HUES64 (cell line): ENCODE results near the gene TTC33.
"Not testable (repeated sequence)": the region's sequence is repeated elsewhere in the genome, so short reads cannot be mapped to it uniquely, and the experiment has no call there.

Source experiments
- H3K27ac ChIP-seq: 2 replicates; pipeline ENCODE4 v1.7.0; 2013; ENCODE audit warnings: low read depth, low read length, inconsistent platforms
- H3K27me3 ChIP-seq: 2 replicates; pipeline ENCODE4 v1.6.1; 2013; ENCODE audit warnings: mild to moderate bottlenecking, low read length; ENCODE audit not compliant: insufficient read depth
- H3K36me3 ChIP-seq: 2 replicates; pipeline ENCODE4 v1.6.1; 2013; ENCODE audit warnings: mild to moderate bottlenecking, low read length; ENCODE audit not compliant: insufficient read depth
- H3K4me1 ChIP-seq: 2 replicates; pipeline ENCODE4 v1.6.1; 2013; ENCODE audit warnings: mild to moderate bottlenecking, low read length, moderate library complexity; ENCODE audit not compliant: insufficient read depth
- H3K4me3 ChIP-seq: 2 replicates; pipeline ENCODE4 v1.5.1; 2013; ENCODE audit warnings: mild to moderate bottlenecking, low read length, moderate library complexity
- H3K9ac ChIP-seq: 2 replicates; pipeline ENCODE4 v1.6.1; 2013; ENCODE audit warnings: mild to moderate bottlenecking, low read depth, low read length
- H3K9me3 ChIP-seq: 2 replicates; pipeline ENCODE4 v1.6.1; 2013; ENCODE audit warnings: low read depth, low read length; ENCODE audit not compliant: insufficient read depth
- whole genome bisulfite sequencing: fragments of 150-250, 120-280 bp; methylation state at CpG from one replicate; pipeline ENCODE4 v1.1.7; 2013; ENCODE audit warnings: missing lambda C conversion rate; 5-methylcytosine and 5-hydroxymethylcytosine counted together

TTC33 gene

DNA sequence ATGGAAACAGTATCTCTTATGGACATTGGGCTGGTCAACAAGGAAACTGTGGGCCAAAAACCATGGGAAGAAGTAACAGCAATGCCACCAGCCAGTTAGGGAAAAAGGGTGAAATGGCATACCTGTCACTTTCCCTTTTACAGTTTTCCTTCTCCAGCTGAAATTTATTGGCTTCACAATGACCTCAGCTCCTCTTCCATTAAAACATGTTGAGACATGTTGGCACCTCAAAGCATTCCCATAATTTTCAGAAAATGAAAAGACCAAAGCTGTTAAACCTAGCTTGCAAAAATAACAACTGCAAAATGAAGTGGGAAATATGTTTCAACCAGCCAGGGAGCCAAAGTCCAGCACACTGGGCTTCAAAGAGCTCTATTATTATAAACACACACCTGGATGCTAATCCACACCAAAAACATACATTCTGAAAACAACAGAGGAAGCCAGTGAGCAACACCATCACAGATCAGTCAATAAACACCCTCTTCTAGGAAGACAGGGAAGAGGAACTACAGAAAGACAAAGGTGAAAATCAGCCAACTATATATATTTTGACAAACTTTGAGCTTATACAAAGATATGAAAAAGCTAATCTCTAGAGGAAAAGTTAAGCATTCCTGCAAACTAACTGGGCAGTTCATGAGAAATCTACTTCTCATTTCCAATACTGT lies 154.4 kb downstream of the TTC33 start:
- Histone ChIP-seq H3K9me3 (no peaks in the 10 kb centered on the region), H3K27ac (no peak overlapping the region), H3K36me3 (no peaks in the 10 kb centered on the region), H3K4me3 (no peak overlapping the region), H3K4me1 (no peaks in the 10 kb centered on the region), H3K9ac (no peak overlapping the region), H3K27me3 (no peaks in the 10 kb centered on the region)

DNA sequence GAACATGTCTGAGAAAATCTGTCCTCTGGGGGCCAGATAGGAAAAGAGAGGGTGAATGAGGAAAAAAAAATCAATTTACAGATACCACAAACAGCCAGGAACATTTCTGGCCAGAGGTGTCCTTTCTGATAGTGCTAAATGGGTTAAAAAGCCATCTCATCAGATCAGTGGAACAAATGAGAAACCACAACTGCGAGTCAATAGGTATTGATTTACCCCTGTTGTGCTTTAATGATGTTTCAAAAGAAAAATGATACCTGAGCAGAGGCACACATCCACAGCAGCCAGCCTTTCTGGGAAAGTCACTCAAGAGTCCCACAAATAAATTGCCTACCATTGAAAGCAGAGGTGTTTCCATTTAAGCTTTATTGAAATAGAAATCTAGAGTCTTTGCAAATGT lies 155.4 kb downstream of the TTC33 start:
- Histone ChIP-seq H3K4me3 (no peak overlapping the region), H3K27ac (no peak overlapping the region), H3K4me1 (no peaks in the 10 kb centered on the region), H3K9me3 (no peaks in the 10 kb centered on the region), H3K9ac (no peak overlapping the region), H3K36me3 (no peaks in the 10 kb centered on the region), H3K27me3 (no peaks in the 10 kb centered on the region)
- WGBS = 85% methylated on average over 1 of the region's 1 CpG

DNA sequence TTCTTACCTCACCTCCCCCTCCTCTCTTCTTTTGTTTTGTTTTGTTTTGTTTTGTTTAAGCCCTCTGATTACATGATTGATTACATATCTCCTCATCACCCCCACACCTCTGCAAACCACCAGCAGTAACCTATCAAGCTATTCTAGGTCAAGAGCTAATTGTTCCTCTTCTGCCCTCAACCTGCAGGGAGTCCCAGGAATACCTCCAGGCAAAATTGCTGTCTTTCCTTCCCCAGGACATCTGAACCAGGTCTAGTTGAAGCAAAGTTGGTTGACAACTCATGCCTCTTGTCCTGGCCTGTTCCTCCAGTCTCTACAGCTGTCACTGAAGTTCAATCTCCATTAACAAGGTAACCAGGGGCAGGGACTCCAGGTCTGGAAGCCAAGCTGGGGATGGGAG lies 156.1 kb downstream of the TTC33 start:
- H3K9me3 ChIP-seq = no peaks in the 10 kb centered on the region

DNA sequence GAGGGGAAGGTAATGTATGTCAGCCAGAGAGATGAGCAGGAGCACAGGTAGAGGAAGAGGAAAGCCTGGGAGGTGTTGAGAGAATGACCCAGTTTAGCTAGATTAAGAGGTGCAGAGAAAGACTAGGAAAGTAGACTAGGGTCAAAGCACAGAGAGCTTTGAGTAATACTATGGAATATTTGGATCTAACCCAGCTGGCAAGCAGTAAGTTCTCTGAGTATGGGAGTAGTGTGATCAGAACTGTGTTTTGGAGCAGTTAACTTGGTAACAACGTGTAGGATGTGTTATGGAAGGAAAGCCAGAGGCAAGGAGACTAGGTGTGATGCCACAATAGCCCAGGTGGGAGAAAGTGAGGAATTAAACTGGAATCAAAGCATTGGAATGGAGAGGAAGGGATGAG lies 160.9 kb downstream of the TTC33 start:
- Histone ChIP-seq H3K27ac (no peak overlapping the region), H3K9ac (no peak overlapping the region), H3K9me3 (no peaks in the 10 kb centered on the region), H3K36me3 (no peaks in the 10 kb centered on the region), H3K4me3 (no peak overlapping the region), H3K4me1 (no peaks in the 10 kb centered on the region), H3K27me3 (no peaks in the 10 kb centered on the region)
- WGBS = 86% methylated on average over 1 of the region's 1 CpG

More for the DNA sequence above, 156.1 kb downstream of the TTC33 start:
- Histone ChIP-seq H3K4me3 (no peak overlapping the region), H3K27me3 (no peaks in the 10 kb centered on the region), H3K36me3 (no peaks in the 10 kb centered on the region), H3K27ac (no peak overlapping the region), H3K9ac (no peak overlapping the region), H3K4me1 (no peaks in the 10 kb centered on the region)

DNA sequence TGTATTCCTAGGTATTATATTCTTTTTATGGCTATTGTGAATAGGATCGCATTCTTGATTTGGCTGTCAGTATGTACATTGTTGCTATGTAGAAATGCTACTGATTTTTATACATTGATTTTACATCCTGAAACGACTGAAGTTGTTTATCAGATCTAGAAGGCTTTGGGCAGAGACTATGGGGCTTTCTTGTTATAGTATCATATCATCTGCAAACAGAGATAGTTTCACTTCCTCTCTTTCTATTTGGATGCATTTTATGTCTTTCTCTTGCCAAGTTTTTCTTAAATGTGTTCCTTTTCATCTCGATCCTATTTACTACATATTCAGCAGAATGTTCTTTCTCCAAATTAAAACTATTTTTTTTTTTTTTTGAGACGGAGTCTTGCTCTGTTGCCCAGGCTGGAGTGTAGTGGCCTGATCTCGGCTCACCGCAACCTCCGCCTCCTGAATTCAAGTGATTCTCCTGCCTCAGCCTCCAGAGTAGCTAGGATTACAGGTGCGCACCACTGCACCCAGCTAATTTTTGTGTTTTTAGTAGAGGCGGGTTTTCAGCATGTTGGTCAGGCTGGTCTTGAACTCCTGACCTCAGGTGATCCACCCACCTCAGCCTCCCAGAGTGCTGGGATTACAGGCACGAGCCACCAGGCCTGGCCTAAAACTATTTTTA lies 163.9 kb downstream of the TTC33 start:
- H3K4me3 ChIP-seq, H3K4me1 ChIP-seq, H3K36me3 ChIP-seq, H3K27ac ChIP-seq, H3K9ac ChIP-seq, H3K27me3 ChIP-seq, H3K9me3 ChIP-seq: not testable (repeated sequence)
- WGBS = 98% methylated on average over 8 of the region's 10 CpGs

DNA sequence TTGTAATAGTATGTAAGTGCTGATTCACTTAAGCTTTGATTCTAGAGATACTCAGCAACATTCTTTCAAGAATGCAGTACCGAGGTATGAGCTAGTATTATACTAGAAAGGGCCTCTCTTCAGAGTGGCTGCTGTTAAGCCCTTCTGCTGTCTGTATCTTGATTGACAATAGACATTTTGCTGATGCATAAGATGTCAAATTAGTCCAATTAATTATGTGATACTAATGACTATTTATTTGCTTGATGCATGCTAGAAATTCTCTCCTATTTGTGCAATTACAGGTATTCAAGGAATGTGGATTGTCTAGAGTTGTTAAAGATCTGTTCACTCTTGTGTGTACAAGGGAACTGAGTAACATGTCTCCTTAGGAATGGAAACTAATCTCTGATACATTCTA lies 168.4 kb downstream of the TTC33 start:
- H3K4me1 ChIP-seq = no peaks in the 10 kb centered on the region
- H3K9me3 ChIP-seq = no peaks in the 10 kb centered on the region
- no peaks in the 10 kb centered on the region for H3K27me3 ChIP-seq
- H3K9ac ChIP-seq = no peak overlapping the region
- no peak overlapping the region for H3K4me3 ChIP-seq
- WGBS = 78% methylated on average over 1 of the region's 1 CpG
- H3K27ac ChIP-seq = no peak overlapping the region
- no peaks in the 10 kb centered on the region for H3K36me3 ChIP-seq

DNA sequence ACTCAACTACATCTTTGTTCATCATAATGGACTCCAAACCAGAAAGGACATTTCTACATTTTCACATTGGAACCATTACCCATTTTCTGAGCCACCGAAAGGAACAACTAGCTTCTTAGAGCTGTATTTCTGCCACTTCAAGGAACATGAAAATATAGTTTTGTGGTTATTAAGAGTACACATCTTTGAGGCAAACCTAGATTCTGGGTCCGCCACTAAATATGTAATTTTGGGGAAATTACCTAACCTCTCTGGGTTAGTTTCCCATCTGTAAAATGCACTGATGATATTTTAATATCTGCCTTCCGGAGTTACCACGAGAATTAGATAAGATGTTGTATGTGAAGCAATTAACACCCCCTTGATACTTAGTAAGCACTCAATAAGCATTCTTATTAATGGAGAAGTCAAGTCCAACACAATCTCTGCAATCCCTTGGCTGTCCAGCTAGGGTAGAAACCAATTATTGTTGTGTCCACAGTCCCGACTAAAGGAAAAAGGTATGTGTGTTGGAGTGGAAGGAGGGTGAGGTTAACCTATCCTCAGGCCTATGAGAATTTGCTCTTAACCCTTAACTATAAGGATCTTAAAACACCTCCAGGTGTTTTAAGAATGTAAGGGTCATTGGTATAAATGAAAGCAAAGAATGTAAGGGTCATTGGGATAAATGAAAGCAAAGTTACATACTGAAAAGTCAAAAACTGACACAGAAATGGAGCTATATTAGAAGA lies 170.1 kb downstream of the TTC33 start:
- H3K36me3 ChIP-seq = no peaks in the 10 kb centered on the region
- H3K4me3 ChIP-seq = no peak overlapping the region
- no peaks in the 10 kb centered on the region for H3K4me1 ChIP-seq
- H3K9ac ChIP-seq = no peak overlapping the region
- 98% methylated on average over 2 of the region's 5 CpGs for WGBS
- H3K27me3 ChIP-seq = no peaks in the 10 kb centered on the region
- no peaks in the 10 kb centered on the region for H3K9me3 ChIP-seq
- H3K27ac ChIP-seq = no peak overlapping the region

DNA sequence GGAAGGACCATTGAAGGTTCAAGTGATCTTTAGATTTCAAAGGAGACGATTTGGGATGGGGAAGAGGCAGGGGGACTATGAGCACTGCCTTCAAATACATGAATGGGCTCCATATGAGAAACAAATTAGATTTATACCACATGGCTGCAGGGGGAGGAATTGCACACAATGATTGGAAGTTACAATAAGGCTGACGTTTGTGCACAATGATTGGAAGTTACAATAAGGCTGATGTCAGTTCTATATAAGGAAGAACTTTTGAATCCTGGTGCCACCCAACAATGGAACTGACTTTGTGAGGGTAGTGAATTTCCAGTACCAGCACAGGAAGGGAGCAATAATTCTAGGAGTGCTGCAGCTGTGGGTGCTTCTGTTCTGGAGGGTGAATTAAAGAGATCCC lies 171.7 kb downstream of the TTC33 start:
- H3K9ac ChIP-seq = no peak overlapping the region
- no peaks in the 10 kb centered on the region for H3K4me1 ChIP-seq
- H3K27me3 ChIP-seq = no peaks in the 10 kb centered on the region
- no peak overlapping the region for H3K27ac ChIP-seq
- no peaks in the 10 kb centered on the region for H3K9me3 ChIP-seq
- 87% methylated on average over 2 of the region's 2 CpGs for WGBS
- no peaks in the 10 kb centered on the region for H3K36me3 ChIP-seq
- H3K4me3 ChIP-seq = no peak overlapping the region

DNA sequence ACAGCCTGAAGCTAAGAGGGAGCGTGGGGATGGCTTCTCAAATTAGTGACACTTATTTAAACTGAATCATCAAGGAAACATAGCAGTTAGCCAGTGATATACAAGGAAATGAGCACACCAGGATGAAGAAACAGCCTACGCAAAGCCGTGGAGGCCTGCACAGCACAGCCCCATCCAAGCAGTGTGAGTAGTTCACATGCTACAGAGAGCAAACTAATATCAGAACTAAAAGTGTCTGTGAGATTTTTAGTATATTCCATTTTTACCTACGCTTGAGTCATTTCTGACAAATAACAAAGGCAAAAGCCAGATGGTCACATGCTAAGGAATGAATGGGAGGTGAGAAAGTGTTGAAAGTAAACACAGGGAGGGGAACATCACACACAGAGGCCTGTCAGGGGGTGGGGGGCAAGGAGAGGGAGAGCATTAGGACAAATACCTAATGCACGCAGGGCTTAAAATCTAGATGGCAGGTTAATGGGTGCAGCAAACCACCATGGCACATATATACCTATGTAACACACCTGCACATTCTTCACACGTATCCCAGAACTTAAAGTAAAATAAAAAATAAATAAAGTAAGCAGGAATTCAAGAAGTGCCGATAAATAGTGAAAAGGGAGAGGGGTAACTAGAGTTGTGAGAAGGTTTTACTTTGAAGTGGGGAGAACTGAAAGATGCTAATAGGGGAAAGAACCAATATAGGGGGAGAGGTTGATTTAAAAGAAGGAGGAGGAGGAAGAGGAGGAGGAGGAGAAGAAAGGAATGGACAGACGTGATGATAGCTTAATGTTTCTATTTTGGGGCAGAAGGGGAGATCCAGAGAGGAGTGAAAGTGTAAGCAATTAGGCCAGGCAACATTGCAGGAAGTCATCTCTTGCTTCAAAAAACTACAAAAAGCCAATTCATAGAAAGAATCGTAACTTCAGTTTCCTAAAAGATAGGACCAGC lies 177.0 kb downstream of the TTC33 start:
- H3K4me3 ChIP-seq = no peak overlapping the region
- peaks cover 5% of the 10 kb centered on the region; the same call in 1 of the 2 replicates for H3K4me1 ChIP-seq
- no peaks in the 10 kb centered on the region for H3K9me3 ChIP-seq
- 86% methylated on average over 7 of the region's 9 CpGs for WGBS
- H3K27me3 ChIP-seq = no peaks in the 10 kb centered on the region
- no peak overlapping the region for H3K9ac ChIP-seq
- no peak overlapping the region for H3K27ac ChIP-seq
- H3K36me3 ChIP-seq = no peaks in the 10 kb centered on the region

DNA sequence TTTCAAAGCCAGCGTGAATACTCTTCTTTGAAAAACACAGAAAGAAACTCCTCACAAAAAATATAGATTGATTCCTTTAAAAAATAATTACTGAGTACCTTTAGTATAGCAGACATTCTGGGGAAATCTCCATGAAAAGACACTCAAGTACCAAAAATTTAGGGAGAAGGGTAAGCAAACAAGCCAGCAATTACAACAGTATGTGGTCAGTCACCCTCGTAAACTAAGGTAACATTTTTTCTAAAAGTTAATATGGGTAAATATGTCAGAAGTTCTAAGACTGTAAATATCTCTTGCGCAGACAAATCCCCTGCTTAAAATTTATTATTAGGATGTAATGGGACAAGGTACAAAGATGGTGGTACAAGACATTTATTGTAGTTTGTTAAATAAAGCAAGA lies 178.0 kb downstream of the TTC33 start:
- Histone ChIP-seq H3K4me3 (no peak overlapping the region), H3K27ac (no peak overlapping the region), H3K9me3 (no peaks in the 10 kb centered on the region), H3K27me3 (no peaks in the 10 kb centered on the region), H3K4me1 (peaks cover 5% of the 10 kb centered on the region; the same call in 1 of the 2 replicates), H3K36me3 (no peaks in the 10 kb centered on the region), H3K9ac (no peak overlapping the region)
- WGBS = 100% methylated on average over 2 of the region's 3 CpGs

DNA sequence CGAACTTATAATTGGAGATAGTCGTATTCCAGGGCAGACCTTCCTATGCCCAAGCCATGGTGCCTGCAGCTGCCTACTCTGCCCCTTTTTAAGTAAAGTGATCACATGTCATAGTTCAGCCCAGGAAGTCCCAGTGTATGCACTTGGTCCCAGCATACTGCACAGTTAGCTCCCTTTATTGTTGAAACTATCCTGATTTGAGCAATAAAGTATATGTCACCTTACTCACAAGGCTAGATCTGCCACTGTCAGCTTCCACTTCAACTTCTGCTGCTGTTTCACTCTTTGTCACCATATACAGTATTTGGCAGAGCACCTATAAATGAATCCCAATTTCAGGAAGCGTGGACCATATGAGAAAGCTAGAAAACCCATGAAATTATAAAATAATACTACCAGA lies 179.8 kb downstream of the TTC33 start:
- Histone ChIP-seq H3K4me3 (no peak overlapping the region), H3K4me1 (peaks cover 5% of the 10 kb centered on the region; the same call in 1 of the 2 replicates), H3K9me3 (no peaks in the 10 kb centered on the region), H3K9ac (no peak overlapping the region), H3K27ac (no peak overlapping the region), H3K27me3 (no peaks in the 10 kb centered on the region), H3K36me3 (no peaks in the 10 kb centered on the region)
- 97% methylated on average over 2 of the region's 3 CpGs for WGBS
